ENCODE data around the gene CAMKK1. TPM values are rescaled to one million over a fixed set of nuclear protein-coding genes. Genes with fewer than 3 reads are reported as not detected.

CAMKK1 gene
- total and polyA plus RNA-seq, 2 donors (not counting 3 experiments of a cell fraction or from before 2014, with no cell fraction given): 4.5 to 6.1 TPM

DNA sequence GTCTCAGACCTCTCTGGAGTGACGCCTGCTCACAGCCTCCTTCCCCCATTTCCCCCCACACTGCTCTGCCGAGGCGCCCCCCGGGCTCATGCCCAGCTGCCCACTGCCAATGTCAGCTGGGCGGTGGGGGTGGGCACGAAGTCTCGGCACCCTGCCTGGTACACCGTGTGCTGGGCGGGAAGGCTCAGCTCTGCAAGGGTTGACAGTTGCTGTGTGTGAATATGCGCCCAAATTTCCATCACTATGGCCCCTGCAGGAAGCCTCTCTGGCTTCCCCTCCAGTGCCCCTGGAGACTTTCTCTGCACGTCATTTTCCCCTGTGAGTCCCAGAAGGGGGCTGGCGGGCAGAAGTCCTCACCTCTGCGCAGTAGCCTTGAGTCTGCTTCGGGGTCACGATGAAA lies 11.6 kb upstream of the CAMKK1 start:
- H2AFZ ChIP-seq (ENCODE audit: low read depth, low read length): no peak overlapping the region
- H3K27me3 ChIP-seq (ENCODE audit: control insufficient read depth in 2 of 2, insufficient read depth in 2 of 2, low read length in 2 of 2): no peaks in the 10 kb centered on the region
- ChIA-PET POLR2A (no interaction called here), CTCF (interaction anchor here (5.0 kb wide), 1 partner anchor 9 kb away, joined by 39 read pairs; no protein-coding TSS in a partner anchor)
- no peaks in the 10 kb centered on the region for H3K79me2 ChIP-seq (ENCODE audit: control insufficient read depth, insufficient read depth, low read length)
- H3K4me1 ChIP-seq (ENCODE audit: control insufficient read depth, extremely low read depth, insufficient read depth, low read length): no peaks in the 10 kb centered on the region
- no peak overlapping the region for H3K4me3 ChIP-seq (replicated peaks in 1 of 3; ENCODE audit: insufficient read depth in 1 of 3, low read depth in 1 of 3, low read length in 3 of 3)
- TF ChIP-seq JUN (IDR thresholded peaks at IDR 0.05; ENCODE audit: borderline replicate concordance, insufficient read depth, insufficient read length, low read depth): no peak
- TF ChIP-seq GATA2 (IDR thresholded peaks at IDR 0.05; ENCODE audit: insufficient read depth, insufficient read length, low read depth, low read length): no peak
- TF ChIP-seq EZH2 (IDR thresholded peaks at IDR 0.05; ENCODE audit: borderline replicate concordance, low read depth, low read length, severe bottlenecking): no peak
- no peak for TF ChIP-seq MYC (IDR thresholded peaks at IDR 0.05; ENCODE audit: low read depth, low read length)
- no peak for TF ChIP-seq POLR2AphosphoS5 (IDR thresholded peaks at IDR 0.05; ENCODE audit: insufficient read depth, low read depth, low read length)
- TF ChIP-seq, protein P1, sequence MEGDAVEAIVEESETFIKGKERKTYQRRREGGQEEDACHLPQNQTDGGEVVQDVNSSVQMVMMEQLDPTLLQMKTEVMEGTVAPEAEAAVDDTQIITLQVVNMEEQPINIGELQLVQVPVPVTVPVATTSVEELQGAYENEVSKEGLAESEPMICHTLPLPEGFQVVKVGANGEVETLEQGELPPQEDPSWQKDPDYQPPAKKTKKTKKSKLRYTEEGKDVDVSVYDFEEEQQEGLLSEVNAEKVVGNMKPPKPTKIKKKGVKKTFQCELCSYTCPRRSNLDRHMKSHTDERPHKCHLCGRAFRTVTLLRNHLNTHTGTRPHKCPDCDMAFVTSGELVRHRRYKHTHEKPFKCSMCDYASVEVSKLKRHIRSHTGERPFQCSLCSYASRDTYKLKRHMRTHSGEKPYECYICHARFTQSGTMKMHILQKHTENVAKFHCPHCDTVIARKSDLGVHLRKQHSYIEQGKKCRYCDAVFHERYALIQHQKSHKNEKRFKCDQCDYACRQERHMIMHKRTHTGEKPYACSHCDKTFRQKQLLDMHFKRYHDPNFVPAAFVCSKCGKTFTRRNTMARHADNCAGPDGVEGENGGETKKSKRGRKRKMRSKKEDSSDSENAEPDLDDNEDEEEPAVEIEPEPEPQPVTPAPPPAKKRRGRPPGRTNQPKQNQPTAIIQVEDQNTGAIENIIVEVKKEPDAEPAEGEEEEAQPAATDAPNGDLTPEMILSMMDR (IDR thresholded peaks at IDR 0.05; ENCODE audit: extremely low read depth in 1 of 2, insufficient read depth in 1 of 2, low read depth in 1 of 2, low read length in 2 of 2): no peak
- no peak for TF ChIP-seq FOS (IDR thresholded peaks at IDR 0.05; ENCODE audit: borderline replicate concordance, insufficient read depth, low read length)
- TF ChIP-seq POLR2A (IDR thresholded peaks at IDR 0.05; ENCODE audit: low read depth, low read length): no peak
- TF ChIP-seq, protein P2, sequence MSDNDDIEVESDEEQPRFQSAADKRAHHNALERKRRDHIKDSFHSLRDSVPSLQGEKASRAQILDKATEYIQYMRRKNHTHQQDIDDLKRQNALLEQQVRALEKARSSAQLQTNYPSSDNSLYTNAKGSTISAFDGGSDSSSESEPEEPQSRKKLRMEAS (IDR thresholded peaks at IDR 0.05; ENCODE audit: insufficient read depth, insufficient read length): no peak
- H3K27ac ChIP-seq (ENCODE audit: insufficient read depth, low read depth, low read length): no peak overlapping the region
- H3K36me3 ChIP-seq (ENCODE audit: control insufficient read depth in 2 of 2, extremely low read depth in 1 of 2, insufficient read depth in 2 of 2, low read length in 2 of 2): no peaks in the 10 kb centered on the region
- no peak overlapping the region for H3K9ac ChIP-seq (replicated peaks; ENCODE audit: extremely low read depth, insufficient read depth, low read length)
- intact Hi-C loops (cut with micrococcal nuclease) (no loop called here), dilution Hi-C loops (cut with MboI; ENCODE audit: extremely low pct_ligation_motif_present, low sequenced_read_pairs) (no loop called here)
- no peaks in the 10 kb centered on the region for H4K20me1 ChIP-seq (replicated peaks; ENCODE audit: control insufficient read depth, extremely low read depth, insufficient read depth, low read length)
- H3K9me3 ChIP-seq (replicated peaks; ENCODE audit: control insufficient read depth, insufficient read depth, low read length): no peaks in the 10 kb centered on the region
- no peak for FAIRE-seq
- no peak overlapping the region for H3K4me2 ChIP-seq (ENCODE audit: insufficient read depth, low read length)
- BruUV-seq (replicated peaks): no TSS peak
- no peaks in the 10 kb centered on the region for H3K9me1 ChIP-seq (replicated peaks; ENCODE audit: control insufficient read depth, extremely low read depth, insufficient read depth, low read length)
- DNase-seq (ENCODE audit: low read depth, low spot score): no peak

Data from endothelial cell of umbilical vein (primary cell).